ENCODE measurements around the gene UBAC2. TPM values are rescaled to one million over a fixed set of nuclear protein-coding genes. Genes with fewer than 3 reads are reported as not detected.
A peak's percentile ranks its signal among the peaks of the same experiment; 100 is the strongest.

UBAC2 gene
- 44.3 TPM for total RNA-seq
- long read RNA-seq, transcript UBAC2-203 (9 exons, 1,375 nt), result major isoform, 110 of 176 reads
- long read RNA-seq, partial matches to known transcripts, result 6 of 176 reads
- long read RNA-seq, other reads (novel, unspliced or antisense), result 60 of 176 reads

- DNase-seq, result peak; percentile 95
- Histone ChIP-seq H3K36me3 (no peaks in the 10 kb centered on the region), H3K9me3 (replicated peaks) (no peaks in the 10 kb centered on the region), H3K27me3 (ENCODE audit: low read depth) (no peaks in the 10 kb centered on the region), H3K4me1 (peaks cover 52% of the 10 kb centered on the region), H3K4me3 (peak within 1 kb of the TSS; percentile 79), H3K27ac (replicated peaks) (peak within 1 kb of the TSS; percentile 91)
- intact Hi-C loops (cut with micrococcal nuclease), result no loop called here
- no peak for TF ChIP-seq CTCF (IDR thresholded peaks at IDR 0.05; ENCODE audit: borderline replicate concordance)
Observed at GRCh38 chr13:99200432-99201167, at the start of gene UBAC2. UBAC2 (plus strand) TSS chr13:99200854; CDS start chr13:99200909, 55 bp downstream.

GRCh38 chr13:99151516-99151915 is 49.1 kb upstream of the UBAC2 start:
- Histone ChIP-seq H3K9me3 (replicated peaks) (no peaks in the 10 kb centered on the region), H3K27me3 (ENCODE audit: low read depth) (no peaks in the 10 kb centered on the region), H3K36me3 (no peaks in the 10 kb centered on the region), H3K27ac (replicated peaks) (no peak overlapping the region), H3K4me3 (no peak overlapping the region), H3K4me1 (no peaks in the 10 kb centered on the region)
- intact Hi-C loops (cut with micrococcal nuclease), result no loop called here
- DNase-seq, result no peak
- no peak for TF ChIP-seq CTCF (IDR thresholded peaks at IDR 0.05; ENCODE audit: borderline replicate concordance)

GRCh38 chr13:99153219-99153618 is 47.4 kb upstream of the UBAC2 start:
- no peaks in the 10 kb centered on the region for H3K4me1 ChIP-seq
- H3K4me3 ChIP-seq, result no peak overlapping the region
- peaks cover 3% of the 10 kb centered on the region for H3K27me3 ChIP-seq (ENCODE audit: low read depth)
- no peaks in the 10 kb centered on the region for H3K36me3 ChIP-seq
- intact Hi-C loops (cut with micrococcal nuclease), result no loop called here
- no peak overlapping the region for H3K27ac ChIP-seq (replicated peaks)
- no peaks in the 10 kb centered on the region for H3K9me3 ChIP-seq (replicated peaks)
- DNase-seq, result no peak
- TF ChIP-seq CTCF (IDR thresholded peaks at IDR 0.05; ENCODE audit: borderline replicate concordance), result no peak

GRCh38 chr13:99154064-99154463 is 46.6 kb upstream of the UBAC2 start:
- no peak for DNase-seq
- H3K9me3 ChIP-seq (replicated peaks), result no peaks in the 10 kb centered on the region
- no peak overlapping the region for H3K27ac ChIP-seq (replicated peaks)
- intact Hi-C loops (cut with micrococcal nuclease), result no loop called here
- no peak overlapping the region for H3K4me3 ChIP-seq
- H3K27me3 ChIP-seq (ENCODE audit: low read depth), result peaks cover 6% of the 10 kb centered on the region
- no peaks in the 10 kb centered on the region for H3K36me3 ChIP-seq
- no peaks in the 10 kb centered on the region for H3K4me1 ChIP-seq
- TF ChIP-seq CTCF (IDR thresholded peaks at IDR 0.05; ENCODE audit: borderline replicate concordance), result no peak

- Histone ChIP-seq H3K27me3 (ENCODE audit: low read depth) (peaks cover 11% of the 10 kb centered on the region), H3K4me3 (no peak overlapping the region), H3K36me3 (no peaks in the 10 kb centered on the region), H3K4me1 (peaks cover 5% of the 10 kb centered on the region), H3K27ac (replicated peaks) (no peak overlapping the region), H3K9me3 (replicated peaks) (no peaks in the 10 kb centered on the region)
- DNase-seq, result no peak
- TF ChIP-seq CTCF (IDR thresholded peaks at IDR 0.05; ENCODE audit: borderline replicate concordance), result no peak
- intact Hi-C loops (cut with micrococcal nuclease), result no loop called here
Observed at GRCh38 chr13:99155821-99156220, 44.8 kb upstream of the UBAC2 start.

Measured in left ventricle myocardium inferior (tissue), 1 donor.